CD14-positive monocyte (primary cell): Measurements from ENCODE around the gene CACNA1E. TPM values are rescaled to one million over a fixed set of nuclear protein-coding genes. Genes with fewer than 3 reads are reported as not detected.

Experiments
- DNase-seq, 3 donors: peaks; one replicate each; pipeline ENCODE4 v3.0.0-alpha.2; 2011 to 2022
- H2AFZ ChIP-seq: 2 replicates; pipeline ENCODE4 v1.6.0; 2012; ENCODE audit warnings: mild to moderate bottlenecking, low read depth, low read length, inconsistent platforms; ENCODE audit not compliant: insufficient read depth, poor library complexity, severe bottlenecking
- H3K27ac ChIP-seq, 2 donors: 1 replicate in 1 of 2; 2 replicates in 1 of 2; pipeline ENCODE4 v1.5.1; 2012 to 2013; ENCODE audit warnings: low read length in 2 of 2, control low read depth in 1 of 2, inconsistent platforms in 1 of 2, low read depth in 1 of 2, mild to moderate bottlenecking in 1 of 2
- H3K27me3 ChIP-seq, 2 donors: one replicate each; pipeline versions ENCODE4 v1.6.0 to v1.6.1; 2011 to 2013; ENCODE audit warnings: low read length in 2 of 2; ENCODE audit not compliant: control insufficient read depth in 2 of 2, insufficient read depth in 2 of 2
- H3K36me3 ChIP-seq, 2 donors: replicated peaks in 1 of 2; 1 replicate in 1 of 2; 2 replicates in 1 of 2; pipeline versions ENCODE4 v1.5.1 to v1.6.1; 2012 to 2013; ENCODE audit warnings: low read length in 2 of 2, control low read depth in 1 of 2, inconsistent platforms in 1 of 2, mild to moderate bottlenecking in 1 of 2; ENCODE audit not compliant: insufficient read depth in 2 of 2, control insufficient read depth in 1 of 2
- H3K4me1 ChIP-seq, 2 donors: 1 replicate in 1 of 2; 2 replicates in 1 of 2; pipeline versions ENCODE4 v1.5.1 to v1.6.1; 2012 to 2013; ENCODE audit warnings: low read length in 2 of 2, control low read depth in 1 of 2, inconsistent platforms in 1 of 2, mild to moderate bottlenecking in 1 of 2, moderate library complexity in 1 of 2; ENCODE audit not compliant: insufficient read depth in 2 of 2, control insufficient read depth in 1 of 2
- H3K4me2 ChIP-seq: replicated peaks from 2 replicates; pipeline ENCODE3; 2012; ENCODE audit warnings: low read length, moderate library complexity, mild to moderate bottlenecking; ENCODE audit not compliant: poor library complexity, severe bottlenecking; ENCODE audit errors: extremely low read depth
- H3K4me3 ChIP-seq, 3 experiments: fragments of 200-600 bp in 1 of 3; sonication (generic) in 1 of 3; replicated peaks in 1 of 3; 1 replicate in 2 of 3; 2 replicates in 1 of 3; pipeline ENCODE4 v1.5.1; 2011 to 2013; ENCODE audit warnings: low read length in 3 of 3, mild to moderate bottlenecking in 3 of 3, control low read depth in 2 of 3, low read depth in 2 of 3, inconsistent platforms in 1 of 3, moderate library complexity in 1 of 3
- H3K79me2 ChIP-seq: 2 replicates; pipeline ENCODE4 v1.6.0; 2012; ENCODE audit warnings: mild to moderate bottlenecking, control low read depth, inconsistent platforms, low read length, moderate library complexity; ENCODE audit not compliant: insufficient read depth
- H3K9ac ChIP-seq: 2 replicates; pipeline ENCODE4 v1.6.0; 2017; ENCODE audit warnings: low read length, mild to moderate bottlenecking; ENCODE audit not compliant: insufficient read depth, poor library complexity, severe bottlenecking
- H3K9me3 ChIP-seq, 2 donors: replicated peaks in 1 of 2; 1 replicate in 1 of 2; 2 replicates in 1 of 2; pipeline versions ENCODE4 v1.5.1 to v1.6.1; 2012 to 2013; ENCODE audit warnings: low read length in 2 of 2, control low read depth in 1 of 2; ENCODE audit not compliant: control insufficient read depth in 1 of 2, insufficient read depth in 1 of 2
- H4K20me1 ChIP-seq: 2 replicates; pipeline ENCODE4 v1.6.0; 2012; ENCODE audit warnings: mild to moderate bottlenecking, low read length, control low read depth, moderate library complexity; ENCODE audit not compliant: insufficient read depth
- H3K27ac Mint-ChIP-seq, 7 donors: one replicate each; pipeline ENCODE4 v1.8.0; 2020; ENCODE audit warnings: mild to moderate bottlenecking in 7 of 7, mixed read lengths in 7 of 7, moderate library complexity in 6 of 7, inconsistent platforms in 2 of 7
- H3K27me3 Mint-ChIP-seq, 3 donors: one replicate each; pipeline ENCODE4 v1.8.0; 2021 to 2022; ENCODE audit warnings: low read depth in 3 of 3, mild to moderate bottlenecking in 3 of 3, mixed read lengths in 3 of 3, moderate library complexity in 3 of 3, inconsistent platforms in 1 of 3
- H3K36me3 Mint-ChIP-seq, 2 donors: one replicate each; pipeline ENCODE4 v1.8.0; 2020; ENCODE audit warnings: mixed read lengths in 2 of 2, inconsistent platforms in 1 of 2, mild to moderate bottlenecking in 1 of 2
- H3K4me1 Mint-ChIP-seq: one replicate; pipeline ENCODE4 v1.8.0; 2020; ENCODE audit warnings: mild to moderate bottlenecking, mixed read lengths
- H3K4me3 Mint-ChIP-seq, 2 donors: one replicate each; pipeline ENCODE4 v1.8.0; 2020; ENCODE audit warnings: mild to moderate bottlenecking in 2 of 2, mixed read lengths in 2 of 2, moderate library complexity in 1 of 2
- H3K9me3 Mint-ChIP-seq, 7 donors: one replicate each; pipeline ENCODE4 v1.8.0; 2020 to 2022; ENCODE audit warnings: mixed read lengths in 7 of 7, mild to moderate bottlenecking in 6 of 7, moderate library complexity in 6 of 7, inconsistent platforms in 2 of 7
- CTCF ChIP-seq: fragments of 200-600 bp; IDR thresholded peaks from one replicate; pipeline ENCODE4 v1.8.0; 2022; ENCODE audit warnings: antibody characterized with exemption, mild to moderate bottlenecking
- WGBS: methylation state at CpG from one replicate; pipeline ENCODE4 v1.1.5; 2013; ENCODE audit warnings: missing lambda C conversion rate; ENCODE audit not compliant: insufficient coverage; 5-methylcytosine and 5-hydroxymethylcytosine counted together
- intact Hi-C, 2 donors: fragments of 100-400 bp; cut with micrococcal nuclease; formaldehyde crosslinking; loops; one replicate each; pipeline versions ENCODE4 v1.15.0 to v1.15.1; 2023
- polyA plus RNA-seq, 3 donors: library from polyadenylated mRNA; depleted of rRNA in 1 of 3; unstranded in 2 of 3; stranded (reverse) in 1 of 3; fragments of 300-500 nt in 2 of 3; fragments of >200 nt in 1 of 3; fragmentation: Illumina TruSeq in 2 of 3; gene quantifications; 1 replicate in 2 of 3; 2 replicates in 1 of 3; pipeline ENCODE4 v1.2.3, GENCODE V29; 2012 to 2021

CACNA1E gene
- polyA plus RNA-seq, 3 donors: 0.04 TPM; not detected in 2

GRCh38 chr1:181618559-181618958 lies 135.2 kb downstream of the CACNA1E start:
- H3K27me3 ChIP-seq: no peaks in the 10 kb centered on the region
- H3K9ac ChIP-seq: no peak overlapping the region
- H3K4me1 ChIP-seq: no peaks in the 10 kb centered on the region
- H3K9me3 ChIP-seq: peaks cover 0 to 5% of the 10 kb centered on the region in 2 donors
- no peaks in the 10 kb centered on the region for H4K20me1 ChIP-seq
- Mint-ChIP-seq H3K27ac (no peak overlapping the region), H3K27me3 (peaks cover 0 to 2% (median 2%) of the 10 kb centered on the region in 3 donors), H3K4me3 (no peak overlapping the region), H3K9me3 (peaks cover 0 to 11% (median 4%) of the 10 kb centered on the region in 7 donors), H3K36me3 (no peaks in the 10 kb centered on the region), H3K4me1 (no peaks in the 10 kb centered on the region)
- H2AFZ ChIP-seq: no peak overlapping the region
- H3K36me3 ChIP-seq: no peaks in the 10 kb centered on the region
- no CpG with 5 or more reads among the region's 2 CpGs for WGBS
- H3K4me2 ChIP-seq: no peak overlapping the region
- TF ChIP-seq CTCF: no peak
- intact Hi-C loops: no loop called here
- DNase-seq: no peak
- no peak overlapping the region for H3K27ac ChIP-seq
- H3K79me2 ChIP-seq: no peaks in the 10 kb centered on the region
- no peak overlapping the region for H3K4me3 ChIP-seq

GRCh38 chr1:181620183-181620582 lies 136.9 kb downstream of the CACNA1E start:
- H3K79me2 ChIP-seq: no peaks in the 10 kb centered on the region

More at GRCh38 chr1:181620183-181620582, 136.9 kb downstream of the CACNA1E start:
- no CpG with 5 or more reads among the region's 1 CpG for WGBS
- H3K4me2 ChIP-seq: no peak overlapping the region
- Mint-ChIP-seq H3K4me3 (no peak overlapping the region), H3K4me1 (no peaks in the 10 kb centered on the region), H3K36me3 (no peaks in the 10 kb centered on the region), H3K27ac (no peak overlapping the region), H3K9me3 (peaks cover 0 to 11% (median 4%) of the 10 kb centered on the region in 7 donors), H3K27me3 (peaks cover 0 to 2% (median 0%) of the 10 kb centered on the region in 3 donors)
- intact Hi-C loops: no loop called here
- H3K9me3 ChIP-seq: peaks cover 0 to 5% of the 10 kb centered on the region in 2 donors
- no peaks in the 10 kb centered on the region for H4K20me1 ChIP-seq
- no peak overlapping the region for H3K4me3 ChIP-seq
- TF ChIP-seq CTCF: no peak
- no peak for DNase-seq
- H3K4me1 ChIP-seq: no peaks in the 10 kb centered on the region
- no peak overlapping the region for H3K27ac ChIP-seq
- no peaks in the 10 kb centered on the region for H3K27me3 ChIP-seq
- no peak overlapping the region for H3K9ac ChIP-seq
- H2AFZ ChIP-seq: no peak overlapping the region
- H3K36me3 ChIP-seq: no peaks in the 10 kb centered on the region
